RWPE2 (cell line): ENCODE data around the gene TENT4B.

ENCODE experiments used
- ATAC-seq: fragments of 200-7000 bp; cut with Tn5 transposase; 3 replicates; pipeline ENCODE4 v1.9.1; 2021; ENCODE audit warnings: low read depth
- DNase-seq: peaks from one replicate; pipeline ENCODE4 v3.0.0-alpha.2; 2020; ENCODE audit warnings: low spot score
- H3K27ac ChIP-seq: fragments of 450-650 bp; 2 replicates; pipeline ENCODE4 v1.5.1; 2017; ENCODE audit warnings: mild to moderate bottlenecking; ENCODE audit not compliant: poor library complexity, severe bottlenecking
- H3K27me3 ChIP-seq: fragments of 250-450 bp; sonication (Bioruptor Pico); 2 replicates; pipeline ENCODE4 v1.5.1; 2021; ENCODE audit warnings: mild to moderate bottlenecking, moderate library complexity; ENCODE audit not compliant: insufficient read depth, poor library complexity, severe bottlenecking
- H3K36me3 ChIP-seq: fragments of 250-450 bp; sonication (Bioruptor Pico); 2 replicates; pipeline ENCODE4 v1.5.1; 2020; ENCODE audit warnings: low read depth, mild to moderate bottlenecking, moderate library complexity
- H3K4me1 ChIP-seq: fragments of 250-450 bp; sonication (Bioruptor Pico); 2 replicates; pipeline ENCODE4 v1.5.1; 2021; ENCODE audit warnings: mild to moderate bottlenecking, moderate library complexity; ENCODE audit not compliant: insufficient read depth, poor library complexity, severe bottlenecking
- H3K4me3 ChIP-seq: fragments of 250-450 bp; sonication (Bioruptor Pico); 2 replicates; pipeline ENCODE4 v1.5.1; 2021; ENCODE audit warnings: mild to moderate bottlenecking, moderate library complexity; ENCODE audit not compliant: severe bottlenecking
- H3K9me3 ChIP-seq: fragments of 250-450 bp; sonication (Bioruptor Pico); 2 replicates; pipeline ENCODE4 v1.5.1; 2021; ENCODE audit warnings: mild to moderate bottlenecking, moderate library complexity; ENCODE audit not compliant: severe bottlenecking
- TF ChIP-seq, protein P1 (sequence below): fragments of 450-650 bp; IDR thresholded peaks from one replicate; pipeline ENCODE4 v1.5.1; 2017; ENCODE audit warnings: mild to moderate bottlenecking, moderate library complexity; ENCODE audit not compliant: poor library complexity, severe bottlenecking

TENT4B gene

DNA sequence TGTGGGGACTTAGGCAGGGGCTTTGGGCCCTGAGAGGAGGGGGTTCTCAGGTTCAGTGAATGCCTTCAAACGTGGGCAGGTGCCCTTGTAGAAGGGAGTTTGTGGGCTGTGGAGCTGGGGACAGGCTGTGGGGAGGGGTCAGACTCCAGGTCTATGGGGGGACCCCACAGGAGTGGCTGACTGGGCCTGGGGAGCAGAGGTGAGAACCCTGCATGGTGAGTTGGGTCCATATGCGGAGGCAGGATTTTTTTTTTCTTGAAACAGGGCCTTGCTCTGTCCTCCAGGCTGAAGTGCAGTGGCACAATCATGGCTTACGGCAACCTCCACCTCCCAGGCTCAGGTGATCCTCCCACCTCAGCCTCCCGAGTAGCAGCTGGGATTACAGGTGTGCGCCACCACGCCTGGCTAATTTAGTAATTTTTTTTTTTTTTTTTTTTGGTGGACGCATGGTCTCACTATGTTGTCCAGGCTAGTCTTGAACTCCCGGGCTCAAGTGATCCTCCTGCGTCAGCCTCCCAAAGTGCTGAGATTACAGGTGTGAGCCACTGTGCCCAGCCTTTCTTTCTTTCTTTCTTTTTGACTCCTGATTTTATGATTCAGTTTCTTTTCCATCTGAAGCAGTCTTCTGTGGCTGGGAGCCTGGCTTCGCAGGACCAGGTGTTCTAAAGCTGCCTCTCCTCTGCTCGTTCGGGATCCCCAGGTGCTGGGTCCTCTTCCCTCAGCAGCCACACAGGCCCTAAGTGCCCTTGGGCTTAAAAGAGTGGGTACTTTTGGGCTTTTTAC lies 94.2 kb downstream of the TENT4B start:
- TF ChIP-seq, protein P1, sequence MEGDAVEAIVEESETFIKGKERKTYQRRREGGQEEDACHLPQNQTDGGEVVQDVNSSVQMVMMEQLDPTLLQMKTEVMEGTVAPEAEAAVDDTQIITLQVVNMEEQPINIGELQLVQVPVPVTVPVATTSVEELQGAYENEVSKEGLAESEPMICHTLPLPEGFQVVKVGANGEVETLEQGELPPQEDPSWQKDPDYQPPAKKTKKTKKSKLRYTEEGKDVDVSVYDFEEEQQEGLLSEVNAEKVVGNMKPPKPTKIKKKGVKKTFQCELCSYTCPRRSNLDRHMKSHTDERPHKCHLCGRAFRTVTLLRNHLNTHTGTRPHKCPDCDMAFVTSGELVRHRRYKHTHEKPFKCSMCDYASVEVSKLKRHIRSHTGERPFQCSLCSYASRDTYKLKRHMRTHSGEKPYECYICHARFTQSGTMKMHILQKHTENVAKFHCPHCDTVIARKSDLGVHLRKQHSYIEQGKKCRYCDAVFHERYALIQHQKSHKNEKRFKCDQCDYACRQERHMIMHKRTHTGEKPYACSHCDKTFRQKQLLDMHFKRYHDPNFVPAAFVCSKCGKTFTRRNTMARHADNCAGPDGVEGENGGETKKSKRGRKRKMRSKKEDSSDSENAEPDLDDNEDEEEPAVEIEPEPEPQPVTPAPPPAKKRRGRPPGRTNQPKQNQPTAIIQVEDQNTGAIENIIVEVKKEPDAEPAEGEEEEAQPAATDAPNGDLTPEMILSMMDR = no peak
- Histone ChIP-seq H3K27ac (no peak overlapping the region), H3K27me3 (no peaks in the 10 kb centered on the region), H3K4me3 (no peak overlapping the region), H3K4me1 (peaks cover 7% of the 10 kb centered on the region), H3K9me3 (no peaks in the 10 kb centered on the region), H3K36me3 (no peaks in the 10 kb centered on the region)
- ATAC-seq (no peak), DNase-seq (no peak)

DNA sequence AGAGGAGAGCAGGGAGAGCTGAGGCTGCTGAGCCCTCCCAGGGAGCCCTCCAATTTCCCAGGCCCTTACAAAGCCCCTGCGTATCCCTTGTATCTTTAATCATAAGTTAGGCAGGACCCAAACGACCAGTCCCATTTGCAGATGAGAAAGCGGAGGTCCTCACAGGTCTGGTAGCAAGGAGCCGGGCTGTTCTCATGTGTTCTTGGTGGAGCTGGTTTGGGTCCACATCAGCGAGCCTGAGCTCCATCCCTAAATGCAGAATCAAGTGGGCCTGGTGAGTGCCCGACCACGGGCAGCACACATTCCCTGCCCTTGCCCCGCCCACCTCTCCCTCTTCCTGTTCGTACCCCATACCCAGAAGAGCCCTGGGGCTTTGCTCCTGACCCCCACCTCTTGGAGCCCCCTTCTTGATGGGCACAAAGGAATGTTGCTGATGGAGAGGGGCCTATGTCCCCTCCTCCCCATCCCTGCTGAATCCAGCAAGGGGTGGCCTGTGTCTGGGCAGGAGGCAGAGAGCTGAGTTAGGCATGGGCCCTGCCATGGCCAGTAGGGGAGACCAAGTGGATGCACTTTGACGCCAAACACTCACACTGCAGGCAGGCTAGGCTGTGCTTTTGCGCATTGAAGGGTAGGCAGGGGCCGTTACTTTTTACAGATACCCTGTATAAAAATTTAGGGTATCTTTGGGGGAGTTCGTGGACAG lies 95.0 kb downstream of the TENT4B start:
- DNase-seq = no peak
- no peaks in the 10 kb centered on the region for H3K27me3 ChIP-seq
- no peak overlapping the region for H3K4me3 ChIP-seq
- TF ChIP-seq, protein P1 = no peak
- H3K4me1 ChIP-seq = peaks cover 7% of the 10 kb centered on the region
- no peaks in the 10 kb centered on the region for H3K9me3 ChIP-seq
- H3K36me3 ChIP-seq = no peaks in the 10 kb centered on the region
- ATAC-seq = no peak
- no peak overlapping the region for H3K27ac ChIP-seq

DNA sequence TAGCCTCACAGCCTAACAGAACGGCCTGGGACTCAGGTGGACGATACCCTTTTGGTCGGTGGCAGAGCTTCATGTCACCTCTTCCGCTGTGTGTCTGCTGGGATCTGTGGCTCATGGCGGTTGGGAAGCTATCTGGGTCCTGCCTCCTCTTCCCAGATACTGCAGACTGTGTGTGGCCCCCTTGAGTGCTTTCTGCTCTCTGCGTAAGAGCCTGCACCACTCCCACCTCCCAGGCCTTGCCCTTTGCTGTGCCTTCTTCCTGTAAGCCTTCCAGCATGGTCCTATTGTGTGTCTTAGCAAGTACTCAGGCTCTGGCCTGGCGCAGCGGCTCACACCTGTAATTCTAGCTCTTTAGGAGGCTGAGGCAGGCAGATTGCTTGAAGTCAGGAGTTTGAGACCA lies 95.7 kb downstream of the TENT4B start:
- DNase-seq (no peak), ATAC-seq (no peak)
- Histone ChIP-seq H3K27ac (no peak overlapping the region), H3K36me3 (no peaks in the 10 kb centered on the region), H3K9me3 (no peaks in the 10 kb centered on the region), H3K4me1 (peaks cover 7% of the 10 kb centered on the region), H3K27me3 (no peaks in the 10 kb centered on the region), H3K4me3 (no peak overlapping the region)
- TF ChIP-seq, protein P1 = no peak

DNA sequence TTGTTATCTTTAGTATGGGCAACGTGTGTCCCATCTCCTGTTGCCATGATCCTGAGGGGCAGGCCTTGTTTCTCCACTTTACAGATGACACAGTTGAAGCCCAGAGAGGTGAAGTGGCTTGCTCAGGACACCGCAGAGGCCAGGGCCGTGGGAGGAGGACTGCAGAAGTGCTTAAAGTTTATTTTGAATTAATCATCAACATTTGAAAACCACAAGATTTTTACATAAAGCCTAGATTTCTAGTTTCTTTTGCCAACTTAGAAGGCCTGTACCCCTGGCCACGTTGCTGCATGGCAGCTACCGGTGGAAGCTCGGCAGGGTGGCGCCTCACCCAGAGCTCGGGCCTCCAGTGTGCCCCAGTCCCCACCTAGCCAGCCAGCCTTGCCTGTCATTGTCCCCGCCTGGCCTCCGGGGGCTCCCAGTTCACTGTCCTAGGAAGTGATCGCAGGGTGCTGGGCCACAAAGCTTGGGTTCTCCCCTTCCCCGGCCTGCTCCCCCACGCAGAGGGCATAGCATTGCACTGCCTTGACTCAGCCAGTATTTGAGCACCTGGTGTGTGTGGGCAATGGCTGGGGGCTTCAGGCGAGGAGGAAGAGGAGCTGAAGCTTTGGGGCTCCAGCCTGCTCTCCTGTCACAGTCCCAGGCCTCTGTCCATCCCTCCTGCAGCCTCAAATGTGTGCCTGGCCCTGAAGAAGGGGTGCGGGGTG lies 98.4 kb downstream of the TENT4B start:
- Histone ChIP-seq H3K27ac (no peak overlapping the region), H3K9me3 (no peaks in the 10 kb centered on the region), H3K27me3 (no peaks in the 10 kb centered on the region), H3K4me3 (no peak overlapping the region), H3K4me1 (no peaks in the 10 kb centered on the region), H3K36me3 (no peaks in the 10 kb centered on the region)
- TF ChIP-seq, protein P1 = no peak
- DNase-seq (no peak), ATAC-seq (peak; percentile 57)
